GM04504 (cell line): ENCODE measurements around the gene ADCY4.
"Not testable (repeated sequence)": the region's sequence is repeated elsewhere in the genome, so short reads cannot be mapped to it uniquely, and the experiment has no call there.

Experiments
- DNase-seq: peaks from one replicate; pipeline ENCODE4 v3.0.0-alpha.2; 2012; ENCODE audit warnings: low read depth

The ADCY4 gene

GRCh38 chr14:24366721-24367513, 32.0 kb upstream of the ADCY4 start:
- peak; percentile 96 for DNase-seq

- DNase-seq = no peak
These were observed 31.5 kb upstream of the ADCY4 start for GRCh38 chr14:24366413-24366720.

GRCh38 chr14:24365600-24366412, 30.9 kb upstream of the ADCY4 start:
- peak; percentile 91 for DNase-seq

GRCh38 chr14:24364841-24365240, 30.0 kb upstream of the ADCY4 start:
- DNase-seq = no peak

GRCh38 chr14:24363401-24363800, 28.5 kb upstream of the ADCY4 start:
- DNase-seq = no peak

GRCh38 chr14:24362241-24362960, 27.5 kb upstream of the ADCY4 start:
- peak; percentile 74 for DNase-seq

- no peak for DNase-seq
These were observed 26.5 kb upstream of the ADCY4 start for GRCh38 chr14:24361326-24361725.

- DNase-seq = no peak
These were observed 25.4 kb upstream of the ADCY4 start for GRCh38 chr14:24360281-24360680.

- DNase-seq = no peak
These were observed 21.3 kb upstream of the ADCY4 start for GRCh38 chr14:24356208-24356607.

GRCh38 chr14:24355009-24355408, 20.1 kb upstream of the ADCY4 start:
- no peak for DNase-seq

GRCh38 chr14:24354482-24354825, 19.6 kb upstream of the ADCY4 start:
- not testable (repeated sequence) for DNase-seq

GRCh38 chr14:24353559-24354481, 18.9 kb upstream of the ADCY4 start:
- peak; percentile 37 for DNase-seq

- DNase-seq = no peak
These were observed 16.6 kb upstream of the ADCY4 start for GRCh38 chr14:24351517-24351916.

GRCh38 chr14:24349742-24350141, 14.9 kb upstream of the ADCY4 start:
- no peak for DNase-seq

GRCh38 chr14:24348186-24348585, 13.3 kb upstream of the ADCY4 start:
- DNase-seq = no peak

- DNase-seq = no peak
These were observed 12.3 kb upstream of the ADCY4 start for GRCh38 chr14:24347134-24347533.

GRCh38 chr14:24343795-24344660, 9.2 kb upstream of the ADCY4 start:
- DNase-seq = no peak

GRCh38 chr14:24342889-24343288, 8.0 kb upstream of the ADCY4 start:
- DNase-seq = no peak

- DNase-seq = no peak
These were observed 5.7 kb upstream of the ADCY4 start for GRCh38 chr14:24340606-24341005.

- DNase-seq = no peak
These were observed 4.6 kb upstream of the ADCY4 start, which contains the start of gene RIPK3 for GRCh38 chr14:24339284-24340151. Gene RIPK3 (minus strand): TSS chr14:24339991. CDS start chr14:24339826, 165 bp downstream.
